ENCODE data around the gene SH2D2A. TPM values are rescaled to one million over a fixed set of nuclear protein-coding genes. Genes with fewer than 3 reads are reported as not detected.

SH2D2A gene
- 0.61 and 3.2 TPM in 2 replicates for polyA plus RNA-seq (2014; cell fraction: cytosol; rRNA removed)
- polyA plus RNA-seq (2014; cell fraction: nucleus; rRNA removed), result 1.4 and 3.3 TPM in 2 replicates

DNA sequence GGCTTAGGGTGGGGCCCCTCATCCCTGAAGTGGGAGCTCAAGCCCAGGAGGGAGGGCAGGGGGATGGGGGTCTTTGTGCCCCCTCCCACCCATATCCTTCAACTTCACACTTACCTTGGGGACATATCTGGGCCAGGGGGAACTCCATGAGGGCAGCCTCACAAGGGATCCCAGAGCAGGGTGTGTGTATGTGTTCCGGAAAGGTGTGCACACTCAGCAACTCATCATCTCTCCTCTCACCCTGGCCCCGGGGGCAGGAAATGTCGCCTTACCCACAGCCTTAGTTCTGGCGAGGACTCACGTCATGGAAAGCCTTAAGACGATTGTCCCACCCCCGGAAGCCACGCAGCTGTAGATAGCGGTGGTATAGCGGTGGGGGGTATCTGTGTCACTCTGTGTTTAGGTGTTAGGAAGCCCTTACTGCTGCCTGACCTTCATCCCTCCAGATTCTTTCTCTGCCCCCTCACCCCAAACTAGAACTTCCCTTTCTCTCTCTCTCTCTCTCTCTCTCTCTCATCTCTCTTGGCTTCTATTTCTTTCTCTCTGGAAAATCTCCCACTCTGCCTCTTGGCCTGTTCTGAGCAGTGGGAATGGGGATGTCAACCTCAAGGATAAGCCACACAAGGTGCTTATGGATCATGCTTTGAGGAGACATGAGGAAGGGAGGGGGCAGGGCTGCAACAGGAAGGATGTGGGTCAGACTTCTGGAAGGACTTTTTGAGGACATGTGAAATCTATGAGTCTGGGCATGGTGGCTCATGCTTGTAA is at the start of gene SH2D2A:
SH2D2A (minus strand) TSS at position 288 of the 768 bp plus-strand sequence; CDS start at position 148, 140 bp downstream.
- no peak for DNase-seq (ENCODE audit: low spot score)

DNA sequence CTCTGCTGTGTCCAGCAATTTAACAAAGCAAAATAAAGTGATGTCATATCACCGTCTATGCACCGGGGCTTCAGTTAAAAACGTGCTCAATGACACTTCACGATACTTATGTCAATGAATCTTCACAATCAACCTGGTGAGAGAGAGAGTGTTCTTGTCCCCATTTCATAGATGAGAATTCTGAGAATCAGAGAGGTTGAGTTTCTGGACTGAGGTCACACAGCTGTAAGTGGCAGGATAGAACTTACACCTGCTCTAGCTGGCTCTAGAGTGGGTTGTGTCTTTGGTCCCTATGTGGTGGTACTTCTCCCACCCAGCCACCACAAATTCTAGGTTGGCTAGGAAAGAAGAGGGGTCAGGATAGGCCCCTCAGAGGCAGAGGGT is 49.2 kb upstream of the SH2D2A start:
- DNase-seq (ENCODE audit: low spot score), result no peak

DNA sequence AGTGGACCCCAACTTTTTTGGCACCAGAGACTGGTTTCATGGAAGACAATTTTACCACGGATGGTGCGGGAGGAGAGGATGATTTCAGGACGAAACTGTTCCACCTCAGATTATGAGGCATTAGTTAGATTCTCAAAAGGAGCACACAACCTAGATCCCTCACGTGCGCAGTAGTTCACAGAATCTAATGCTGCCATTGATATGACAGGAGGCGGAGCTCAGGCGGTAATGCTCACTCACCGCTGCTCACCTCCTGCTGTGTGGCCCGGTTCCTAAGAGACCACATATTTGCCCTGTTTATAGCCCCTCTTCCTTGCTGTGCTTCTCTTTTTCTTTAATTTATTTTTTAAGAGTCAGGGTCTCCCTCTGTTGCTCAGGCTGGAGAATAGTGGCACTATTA is 48.6 kb upstream of the SH2D2A start:
- DNase-seq (ENCODE audit: low spot score), result no peak

GRCh38 chr1:156864796-156865195 is 48.1 kb upstream of the SH2D2A start:
- DNase-seq (ENCODE audit: low spot score), result no peak

- no peak for DNase-seq (ENCODE audit: low spot score)
These were observed 47.0 kb upstream of the SH2D2A start for GRCh38 chr1:156863631-156864030.

DNA sequence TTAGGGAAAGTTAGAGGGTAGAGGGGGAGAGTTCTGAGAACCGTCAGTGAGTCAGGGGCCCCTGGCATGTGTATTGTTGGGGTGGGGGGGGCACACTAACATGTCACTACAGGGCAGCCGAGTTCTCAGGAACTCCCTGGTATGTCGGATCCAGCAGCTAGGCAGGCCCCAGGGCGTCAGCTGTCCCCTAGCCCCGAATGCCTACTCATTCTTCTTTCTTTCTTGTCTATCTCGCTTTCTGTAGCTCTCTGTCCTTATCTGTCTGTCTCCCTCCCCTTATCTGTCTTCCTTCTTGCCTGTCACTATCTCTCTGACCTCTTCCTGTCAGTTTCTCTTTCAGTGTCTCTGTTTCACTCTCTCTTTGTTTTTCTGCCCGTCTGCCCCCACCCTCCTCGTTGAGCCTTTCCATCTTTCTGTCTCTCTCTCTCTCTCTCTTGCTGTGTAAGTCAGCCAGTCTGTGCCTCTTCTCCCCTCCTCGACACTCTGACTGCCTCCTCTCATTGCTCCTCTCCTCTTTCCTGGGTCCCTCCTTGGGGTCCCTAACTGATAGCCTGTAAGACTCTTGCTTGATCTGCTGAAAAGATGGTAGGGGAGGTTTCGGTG is 46.5 kb upstream of the SH2D2A start:
- DNase-seq (ENCODE audit: low spot score), result no peak

GRCh38 chr1:156862584-156862983 is 45.9 kb upstream of the SH2D2A start:
- no peak for DNase-seq (ENCODE audit: low spot score)

DNA sequence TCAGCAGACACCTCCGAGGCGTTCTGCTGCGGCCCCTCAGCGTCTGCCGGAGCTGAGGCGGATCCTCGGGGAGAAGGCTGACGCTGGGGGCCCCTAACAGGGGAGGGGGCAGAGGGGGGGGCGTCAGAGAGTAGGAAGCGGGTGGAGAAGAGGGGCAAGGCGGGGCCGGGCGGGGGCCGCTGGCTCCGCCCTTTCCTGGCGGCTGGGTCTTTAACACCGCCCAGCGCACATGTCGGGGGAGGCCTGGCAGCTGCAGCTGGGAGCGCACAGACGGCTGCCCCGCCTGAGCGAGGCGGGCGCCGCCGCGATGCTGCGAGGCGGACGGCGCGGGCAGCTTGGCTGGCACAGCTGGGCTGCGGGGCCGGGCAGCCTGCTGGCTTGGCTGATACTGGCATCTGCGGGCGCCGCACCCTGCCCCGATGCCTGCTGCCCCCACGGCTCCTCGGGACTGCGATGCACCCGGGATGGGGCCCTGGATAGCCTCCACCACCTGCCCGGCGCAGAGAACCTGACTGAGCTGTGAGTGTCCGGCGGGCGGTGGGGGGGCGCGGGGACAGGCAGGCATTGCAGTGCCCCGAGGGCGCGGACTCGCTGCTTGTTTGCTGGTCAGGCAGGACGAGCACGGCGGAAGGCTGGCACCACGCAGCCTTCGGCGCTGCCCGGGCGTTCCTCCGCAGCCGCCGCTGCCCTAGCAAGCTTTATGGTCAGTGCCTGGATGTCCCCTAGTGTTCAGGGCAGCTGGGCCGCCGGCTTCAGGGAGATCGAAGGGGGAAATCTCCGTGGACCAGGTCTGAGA is 44.2 kb upstream of the SH2D2A start, which contains the start of gene NTRK1:
NTRK1 (plus strand) TSS at position 238 of the 796 bp plus-strand sequence; CDS start at position 308, 70 bp downstream.
- peak; percentile 84 for DNase-seq (ENCODE audit: low spot score)

- DNase-seq (ENCODE audit: low spot score), result peak; percentile 87
These were observed 43.5 kb upstream of the SH2D2A start for GRCh38 chr1:156860113-156860627.

DNA sequence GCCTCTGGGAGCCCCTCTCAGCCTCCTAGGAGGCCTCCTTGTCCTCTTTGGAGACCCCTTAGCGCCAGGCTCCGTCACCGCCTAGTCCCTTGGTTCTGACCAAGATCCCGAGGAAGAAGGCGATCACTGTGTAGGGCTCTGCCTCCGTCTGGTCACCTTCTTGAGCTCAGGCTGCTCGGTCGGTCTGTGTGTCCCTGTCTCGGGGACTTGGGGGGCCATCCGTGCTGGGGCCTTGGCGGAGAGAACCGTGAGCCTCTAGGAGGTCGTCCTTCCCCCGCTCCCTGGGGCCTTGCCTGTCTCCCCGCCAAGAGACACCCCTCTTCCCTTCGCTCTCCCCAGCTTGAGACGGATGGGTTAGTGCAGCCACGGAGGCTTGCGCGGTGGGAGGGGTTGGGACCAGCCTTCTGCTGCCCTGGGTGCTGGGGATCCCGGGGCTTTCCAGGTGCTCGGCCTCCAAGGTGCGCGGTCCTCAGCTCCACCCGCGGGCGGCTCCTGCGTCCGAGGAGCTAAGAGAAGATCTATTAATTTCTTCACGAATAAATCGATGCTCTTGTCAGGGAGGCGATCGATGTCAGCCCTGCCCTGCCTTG is 43.0 kb upstream of the SH2D2A start:
- DNase-seq (ENCODE audit: low spot score), result peak; percentile 67

DNA sequence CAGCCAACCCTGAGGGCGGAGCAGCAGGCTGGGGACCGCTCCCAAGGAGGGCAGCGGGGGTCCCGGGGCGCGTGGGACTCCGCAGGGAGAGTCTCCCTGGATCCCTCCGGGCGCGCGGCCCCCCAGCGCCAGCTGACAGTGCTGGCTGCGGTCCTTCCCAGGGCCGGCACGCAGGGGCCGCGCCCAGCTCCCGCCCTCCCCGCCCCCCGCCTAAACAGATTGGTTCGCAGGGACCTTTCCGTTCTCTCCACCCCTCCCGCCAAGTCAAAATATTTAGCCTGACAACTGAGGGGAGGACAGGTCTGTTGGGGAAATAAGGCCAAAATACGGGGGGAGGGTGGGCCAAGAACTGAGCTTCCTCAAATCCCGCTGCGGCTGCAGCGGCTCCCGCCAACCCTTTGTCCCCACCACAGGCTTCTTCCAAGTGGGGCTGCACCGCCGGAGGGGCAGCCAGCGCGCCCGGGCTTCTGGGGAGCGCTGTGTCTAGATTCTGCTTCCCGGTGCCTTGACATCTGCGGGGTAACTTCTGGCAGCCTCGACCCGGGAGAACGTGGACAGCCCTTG is 42.4 kb upstream of the SH2D2A start, which contains the start of gene INSRR:
INSRR (minus strand) TSS at position 159 of the 564 bp plus-strand sequence. CDS start 496 bp downstream, outside the sequence.
- peak; percentile 60 for DNase-seq (ENCODE audit: low spot score)

GRCh38 chr1:156858555-156858956 is 41.9 kb upstream of the SH2D2A start:
- DNase-seq (ENCODE audit: low spot score), result peak; percentile 62

GRCh38 chr1:156857532-156857931 is 40.9 kb upstream of the SH2D2A start:
- DNase-seq (ENCODE audit: low spot score), result no peak

GRCh38 chr1:156856282-156856785 is 39.7 kb upstream of the SH2D2A start:
- no peak for DNase-seq (ENCODE audit: low spot score)

GRCh38 chr1:156854634-156855033 is 38.0 kb upstream of the SH2D2A start:
- DNase-seq (ENCODE audit: low spot score), result no peak

- no peak for DNase-seq (ENCODE audit: low spot score)
These were observed 37.1 kb upstream of the SH2D2A start for GRCh38 chr1:156853761-156854160.

- DNase-seq (ENCODE audit: low spot score), result peak; percentile 70
These were observed 35.8 kb upstream of the SH2D2A start for GRCh38 chr1:156852418-156852874.

DNA sequence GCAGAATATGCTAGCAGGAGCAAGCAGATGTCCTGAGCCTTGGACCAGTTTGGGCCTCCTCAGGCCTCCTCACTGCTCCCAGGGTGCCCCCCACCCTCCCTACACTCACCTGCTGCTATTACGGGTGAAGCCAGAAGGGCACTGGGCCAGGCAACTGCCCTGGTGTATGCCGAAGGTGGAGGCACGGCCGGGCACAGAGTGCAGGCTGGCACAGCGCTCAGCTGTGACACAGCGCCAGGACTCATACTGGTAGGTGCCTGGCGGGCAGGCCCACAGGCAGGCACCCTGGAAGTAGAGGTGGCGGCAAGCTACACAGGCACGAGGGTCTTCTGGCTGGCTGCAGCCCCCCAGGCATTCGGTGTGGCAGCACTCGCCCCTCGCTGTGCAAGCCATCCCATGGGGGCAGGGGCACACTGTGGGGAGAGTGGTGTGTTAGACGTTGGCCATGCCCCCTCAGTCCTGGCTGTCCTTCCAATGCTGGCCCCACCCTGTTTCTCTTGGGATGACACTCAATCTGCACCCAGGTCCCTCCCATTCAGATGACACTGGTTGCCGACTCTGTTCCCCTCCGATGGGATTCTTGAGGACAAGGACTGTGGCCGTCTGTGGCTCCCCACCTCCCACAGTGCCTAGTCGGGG is 35.2 kb upstream of the SH2D2A start:
- DNase-seq (ENCODE audit: low spot score), result no peak

DNA sequence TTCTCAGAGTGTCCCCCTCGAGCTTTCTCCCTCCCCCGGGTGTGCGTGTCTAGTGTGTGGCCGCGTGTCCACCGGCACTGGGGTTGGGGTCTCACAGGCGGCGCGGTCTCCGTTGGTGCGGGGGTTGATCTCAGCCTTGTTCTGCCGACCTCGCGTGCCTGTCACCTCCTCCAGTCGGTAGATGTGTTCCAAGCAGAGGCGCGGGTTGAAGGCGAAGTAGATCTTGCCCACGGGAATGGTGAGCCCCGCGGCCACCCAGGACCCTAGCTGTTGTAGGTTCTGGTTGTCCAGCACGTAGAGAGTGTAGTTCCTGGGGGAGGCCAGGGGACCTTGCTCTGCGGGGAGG is 32.5 kb upstream of the SH2D2A start:
- DNase-seq (ENCODE audit: low spot score), result no peak

- DNase-seq (ENCODE audit: low spot score), result no peak
These were observed 32.0 kb upstream of the SH2D2A start for GRCh38 chr1:156848461-156849150.
